SH-SY5Y (cell line): ENCODE results near the gene HOXB4.

Source experiments
- GATA2 ChIP-seq: IDR thresholded peaks from 2 replicates; pipeline ENCODE4 v1.6.1; 2011; ENCODE audit warnings: mild to moderate bottlenecking, low read depth, low read length
- GATA3 ChIP-seq: IDR thresholded peaks from 2 replicates; pipeline ENCODE4 v1.6.1; 2011; ENCODE audit warnings: low read depth, mild to moderate bottlenecking, low read length, moderate library complexity

- TF ChIP-seq GATA2 (no peak), GATA3 (no peak)
Measured at GRCh38 chr17:48584223-48584741, 6.1 kb upstream of the HOXB4 start.
